ENCODE measurements around the gene CISD1. TPM values are rescaled to one million over a fixed set of nuclear protein-coding genes. Genes with fewer than 3 reads are reported as not detected.

CISD1 gene
- total and polyA plus RNA-seq, 10 of the 15 experiments (the other 5 are each of a cell fraction or from before 2014, with no cell fraction given), result 23.0 to 162 (median 58.5) TPM

- Histone ChIP-seq H3K4me2 (ENCODE audit: control insufficient read depth, insufficient read depth) (no peak overlapping the region), H3K79me2 (ENCODE audit: control insufficient read depth, insufficient read depth, low read length) (no peaks in the 10 kb centered on the region), H4K20me1 (ENCODE audit: control insufficient read depth, insufficient read depth) (no peaks in the 10 kb centered on the region), H3K27me3 (replicated peaks in 1 of 2; ENCODE audit: control insufficient read depth in 2 of 2, insufficient read depth in 2 of 2, low read length in 1 of 2) (no peaks in the 10 kb centered on the region), H3K9me3 (replicated peaks; ENCODE audit: control insufficient read depth, insufficient read depth, low read length) (no peaks in the 10 kb centered on the region), H3K4me3 (no peak overlapping the region), H3K4me1 (ENCODE audit: control insufficient read depth, insufficient read depth, low read length) (no peaks in the 10 kb centered on the region), H3K36me3 (ENCODE audit: control insufficient read depth in 2 of 2, insufficient read depth in 2 of 2, low read length in 1 of 2) (no peaks in the 10 kb centered on the region), H2AFZ (ENCODE audit: control insufficient read depth, low read depth, low read length) (no peak overlapping the region), H3K27ac (ENCODE audit: control insufficient read depth, insufficient read depth) (no peak overlapping the region), H3K9ac (ENCODE audit: control insufficient read depth, insufficient read depth, low read length) (no peak overlapping the region)
- no peak for TF ChIP-seq KDM1A (IDR thresholded peaks at IDR 0.05; ENCODE audit: borderline replicate concordance)
- TF ChIP-seq MTA3 (IDR thresholded peaks at IDR 0.05; ENCODE audit: borderline replicate concordance, low read length), result no peak
- TF ChIP-seq JUNB (IDR thresholded peaks at IDR 0.05), result no peak
- TF ChIP-seq ZNF384 (IDR thresholded peaks at IDR 0.05; ENCODE audit: borderline replicate concordance, low read depth, low read length), result no peak
- no peak for TF ChIP-seq RFX5 (IDR thresholded peaks at IDR 0.05; ENCODE audit: low read depth, low read length)
- no peak for TF ChIP-seq FOXM1 (IDR thresholded peaks at IDR 0.05; ENCODE audit: low read depth, low read length)
- TF ChIP-seq ZNF274 (IDR thresholded peaks at IDR 0.05; ENCODE audit: insufficient read depth, insufficient read length), result no peak
- TF ChIP-seq, protein P1, sequence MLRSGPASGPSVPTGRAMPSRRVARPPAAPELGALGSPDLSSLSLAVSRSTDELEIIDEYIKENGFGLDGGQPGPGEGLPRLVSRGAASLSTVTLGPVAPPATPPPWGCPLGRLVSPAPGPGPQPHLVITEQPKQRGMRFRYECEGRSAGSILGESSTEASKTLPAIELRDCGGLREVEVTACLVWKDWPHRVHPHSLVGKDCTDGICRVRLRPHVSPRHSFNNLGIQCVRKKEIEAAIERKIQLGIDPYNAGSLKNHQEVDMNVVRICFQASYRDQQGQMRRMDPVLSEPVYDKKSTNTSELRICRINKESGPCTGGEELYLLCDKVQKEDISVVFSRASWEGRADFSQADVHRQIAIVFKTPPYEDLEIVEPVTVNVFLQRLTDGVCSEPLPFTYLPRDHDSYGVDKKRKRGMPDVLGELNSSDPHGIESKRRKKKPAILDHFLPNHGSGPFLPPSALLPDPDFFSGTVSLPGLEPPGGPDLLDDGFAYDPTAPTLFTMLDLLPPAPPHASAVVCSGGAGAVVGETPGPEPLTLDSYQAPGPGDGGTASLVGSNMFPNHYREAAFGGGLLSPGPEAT (IDR thresholded peaks at IDR 0.05; ENCODE audit: low read depth), result no peak
- TF ChIP-seq BRCA1 (IDR thresholded peaks at IDR 0.05; ENCODE audit: low read depth, low read length), result no peak
- TF ChIP-seq ZNF207 (IDR thresholded peaks at IDR 0.05; ENCODE audit: borderline replicate concordance), result no peak
- no peak for TF ChIP-seq DPF2 (IDR thresholded peaks at IDR 0.05)
- TF ChIP-seq RAD21 (IDR thresholded peaks at IDR 0.05; ENCODE audit: insufficient read depth, low read depth, low read length), result no peak
- in situ Hi-C loops (cut with MboI), result no loop called here
- CTCF ChIA-PET, result interaction anchor here (0.7 to 2.1 kb wide), 6 partner anchors 14 to 223 kb away, joined by 3 to 7 read pairs (median 4); partner anchors contain the start of gene TFAM
- RAD21 ChIA-PET (ENCODE audit: unreplicated experiment), result interaction anchor here (1.2 kb wide), 1 partner anchor 84 kb away, joined by 3 read pairs; no protein-coding TSS in a partner anchor
- POLR2A ChIA-PET, result no interaction called here
- FAIRE-seq (no peak), DNase-seq (ENCODE audit: low read depth, low spot score) (no peak), ATAC-seq (no peak)
- SMC1A ChIA-PET (ENCODE audit: uncharacterized antibody, unreplicated experiment), result interaction anchor here (1.1 to 1.5 kb wide), 3 partner anchors 8 to 42 kb away, joined by 3 to 7 read pairs (median 3); no protein-coding TSS in a partner anchor
- no TSS peak for BruUV-seq (replicated peaks)
- intact Hi-C loops (cut with micrococcal nuclease; ENCODE audit: unreplicated experiment), result no loop called here
- 73% methylated on average over 3 of the region's 3 CpGs for WGBS (ENCODE audit: insufficient coverage, insufficient replicate concordance, low lambda C conversion rate, missing lambda C conversion rate)
These were observed 38.7 kb downstream of the CISD1 start for GRCh38 chr10:58307676-58308075.

Data from GM12878 (cell line).